ENCODE measurements around the gene ZNF609.
A peak's percentile ranks its signal among the peaks of the same experiment; 100 is the strongest.
"Not testable (repeated sequence)": the region's sequence is repeated elsewhere in the genome, so short reads cannot be mapped to it uniquely, and the experiment has no call there.

Gene ZNF609

GRCh38 chr15:64596701-64597476, 136.5 kb downstream of the ZNF609 start:
- peak in 1 of 2 experiments; percentile 24 for DNase-seq (ENCODE audit: low read depth in 1 of 2, low spot score in 1 of 2)
- no peak for TF ChIP-seq JUND (IDR thresholded peaks at IDR 0.05; ENCODE audit: low read depth)
- in situ Hi-C loops (cut with HindIII; ENCODE audit: low pct_unique_long_range_greater_than_20kb, low sequenced_read_pairs): no loop called here

GRCh38 chr15:64597477-64597822, 137.1 kb downstream of the ZNF609 start:
- no peak for TF ChIP-seq JUND (IDR thresholded peaks at IDR 0.05; ENCODE audit: low read depth)
- DNase-seq (ENCODE audit: low read depth in 1 of 2, low spot score in 1 of 2): no peak
- in situ Hi-C loops (cut with HindIII; ENCODE audit: low pct_unique_long_range_greater_than_20kb, low sequenced_read_pairs): no loop called here

- no peak for TF ChIP-seq JUND (IDR thresholded peaks at IDR 0.05; ENCODE audit: low read depth)
- DNase-seq (ENCODE audit: low read depth in 1 of 2, low spot score in 1 of 2): no peak
- in situ Hi-C loops (cut with HindIII; ENCODE audit: low pct_unique_long_range_greater_than_20kb, low sequenced_read_pairs): no loop called here
These were observed 138.8 kb downstream of the ZNF609 start for GRCh38 chr15:64599226-64599625.

GRCh38 chr15:64599716-64600115, 139.3 kb downstream of the ZNF609 start:
- in situ Hi-C loops (cut with HindIII; ENCODE audit: low pct_unique_long_range_greater_than_20kb, low sequenced_read_pairs): no loop called here

GRCh38 chr15:64600794-64601193, 140.4 kb downstream of the ZNF609 start:
- in situ Hi-C loops (cut with HindIII; ENCODE audit: low pct_unique_long_range_greater_than_20kb, low sequenced_read_pairs): no loop called here
- no peak for DNase-seq (ENCODE audit: low read depth in 1 of 2, low spot score in 1 of 2)
- no peak for TF ChIP-seq JUND (IDR thresholded peaks at IDR 0.05; ENCODE audit: low read depth)

More at GRCh38 chr15:64599716-64600115, 139.3 kb downstream of the ZNF609 start:
- DNase-seq (ENCODE audit: low read depth in 1 of 2, low spot score in 1 of 2): peak in 1 of 2 experiments; percentile 18
- TF ChIP-seq JUND (IDR thresholded peaks at IDR 0.05; ENCODE audit: low read depth): no peak

GRCh38 chr15:64604319-64604718, 143.9 kb downstream of the ZNF609 start:
- DNase-seq (ENCODE audit: low read depth in 1 of 2, low spot score in 1 of 2): no peak
- TF ChIP-seq JUND (IDR thresholded peaks at IDR 0.05; ENCODE audit: low read depth): no peak
- in situ Hi-C loops (cut with HindIII; ENCODE audit: low pct_unique_long_range_greater_than_20kb, low sequenced_read_pairs): no loop called here

- in situ Hi-C loops (cut with HindIII; ENCODE audit: low pct_unique_long_range_greater_than_20kb, low sequenced_read_pairs); DNase-seq (ENCODE audit: low read depth in 1 of 2, low spot score in 1 of 2): not testable (repeated sequence)
These were observed 147.0 kb downstream of the ZNF609 start for GRCh38 chr15:64607416-64607815.

GRCh38 chr15:64610257-64610919, 150.0 kb downstream of the ZNF609 start:
- in situ Hi-C loops (cut with HindIII; ENCODE audit: low pct_unique_long_range_greater_than_20kb, low sequenced_read_pairs): no loop called here
- no peak for TF ChIP-seq JUND (IDR thresholded peaks at IDR 0.05; ENCODE audit: low read depth)
- DNase-seq (ENCODE audit: low read depth in 1 of 2, low spot score in 1 of 2): no peak

- in situ Hi-C loops (cut with HindIII; ENCODE audit: low pct_unique_long_range_greater_than_20kb, low sequenced_read_pairs): no loop called here
- DNase-seq (ENCODE audit: low read depth in 1 of 2, low spot score in 1 of 2): no peak
- no peak for TF ChIP-seq JUND (IDR thresholded peaks at IDR 0.05; ENCODE audit: low read depth)
These were observed 150.8 kb downstream of the ZNF609 start for GRCh38 chr15:64611085-64611725.

GRCh38 chr15:64614519-64614918, 154.1 kb downstream of the ZNF609 start:
- in situ Hi-C loops (cut with HindIII; ENCODE audit: low pct_unique_long_range_greater_than_20kb, low sequenced_read_pairs): no loop called here
- DNase-seq (ENCODE audit: low read depth in 1 of 2, low spot score in 1 of 2): no peak
- TF ChIP-seq JUND (IDR thresholded peaks at IDR 0.05; ENCODE audit: low read depth): no peak

- TF ChIP-seq JUND (IDR thresholded peaks at IDR 0.05; ENCODE audit: low read depth): no peak
- no peak for DNase-seq (ENCODE audit: low read depth in 1 of 2, low spot score in 1 of 2)
- in situ Hi-C loops (cut with HindIII; ENCODE audit: low pct_unique_long_range_greater_than_20kb, low sequenced_read_pairs): no loop called here
These were observed 157.3 kb downstream of the ZNF609 start for GRCh38 chr15:64617727-64618126.

- no peak for DNase-seq (ENCODE audit: low read depth in 1 of 2, low spot score in 1 of 2)
- no peak for TF ChIP-seq JUND (IDR thresholded peaks at IDR 0.05; ENCODE audit: low read depth)
- in situ Hi-C loops (cut with HindIII; ENCODE audit: low pct_unique_long_range_greater_than_20kb, low sequenced_read_pairs): no loop called here
These were observed 157.8 kb downstream of the ZNF609 start for GRCh38 chr15:64618138-64618537.

GRCh38 chr15:64618540-64618939, 158.2 kb downstream of the ZNF609 start:
- TF ChIP-seq JUND (IDR thresholded peaks at IDR 0.05; ENCODE audit: low read depth): no peak
- in situ Hi-C loops (cut with HindIII; ENCODE audit: low pct_unique_long_range_greater_than_20kb, low sequenced_read_pairs): no loop called here
- DNase-seq (ENCODE audit: low read depth in 1 of 2, low spot score in 1 of 2): no peak

All from T47D (cell line).